Fibroblast of the conjunctiva (primary cell): ENCODE measurements around the gene CACNB2.
"Not testable (repeated sequence)": the region's sequence is repeated elsewhere in the genome, so short reads cannot be mapped to it uniquely, and the experiment has no call there.

Experiments
- DNase-seq: peaks from one replicate; pipeline ENCODE4 v3.0.0-alpha.2; 2010; ENCODE audit warnings: low read depth

The CACNB2 gene

GRCh38 chr10:18570386-18570785 is 430.2 kb downstream of the CACNB2 start:
- DNase-seq: not testable (repeated sequence)

GRCh38 chr10:18571076-18571475 is 430.9 kb downstream of the CACNB2 start:
- DNase-seq: no peak

- DNase-seq: no peak
Observed at GRCh38 chr10:18571780-18572179, 431.6 kb downstream of the CACNB2 start.

GRCh38 chr10:18572959-18573561 is 432.8 kb downstream of the CACNB2 start:
- DNase-seq: no peak

- DNase-seq: no peak
Observed at GRCh38 chr10:18576586-18576985, 436.4 kb downstream of the CACNB2 start.

- DNase-seq: no peak
Observed at GRCh38 chr10:18577823-18578685, 437.8 kb downstream of the CACNB2 start.

GRCh38 chr10:18582803-18583202 is 442.6 kb downstream of the CACNB2 start:
- DNase-seq: no peak

- no peak for DNase-seq
Observed at GRCh38 chr10:18583575-18584270, 443.5 kb downstream of the CACNB2 start.

GRCh38 chr10:18586637-18587036 is 446.4 kb downstream of the CACNB2 start:
- not testable (repeated sequence) for DNase-seq

- DNase-seq: not testable (repeated sequence)
Observed at GRCh38 chr10:18591141-18591540, 450.9 kb downstream of the CACNB2 start.
